ENCODE data around the gene SLC8B1. TPM values are rescaled to one million over a fixed set of nuclear protein-coding genes. Genes with fewer than 3 reads are reported as not detected.

The SLC8B1 gene
- total RNA-seq, 1 donor from 2014 or later, result 22.4 TPM

GRCh38 chr12:113277511-113277910 lies 57.4 kb downstream of the SLC8B1 start:
- POLR2A ChIA-PET, result no interaction called here
- no peaks in the 10 kb centered on the region for H3K4me1 Mint-ChIP-seq
- peaks cover 63% of the 10 kb centered on the region for H3K36me3 Mint-ChIP-seq (ENCODE audit: low read depth)

GRCh38 chr12:113276946-113277500 lies 57.9 kb downstream of the SLC8B1 start:
- Mint-ChIP-seq H3K9me3 (no peaks in the 10 kb centered on the region), H3K36me3 (ENCODE audit: low read depth) (peaks cover 68% of the 10 kb centered on the region), H3K4me1 (no peaks in the 10 kb centered on the region), H3K27me3 (no peaks in the 10 kb centered on the region), H3K4me3 (no peak overlapping the region), H3K27ac (no peak overlapping the region)
- DNase-seq (no peak), ATAC-seq (ENCODE audit: low read depth) (no peak)
- no peak for TF ChIP-seq CTCF (IDR thresholded peaks at IDR 0.05)
- ChIA-PET CTCF (interaction anchor here (1.3 kb wide), 1 partner anchor 44 kb away, joined by 4 read pairs; no protein-coding TSS in a partner anchor), POLR2A (no interaction called here)
- intact Hi-C loops (cut with micrococcal nuclease), result no loop called here

More at GRCh38 chr12:113277511-113277910, 57.4 kb downstream of the SLC8B1 start:
- no peak for DNase-seq
- Mint-ChIP-seq H3K4me3 (no peak overlapping the region), H3K27me3 (no peaks in the 10 kb centered on the region), H3K27ac (no peak overlapping the region), H3K9me3 (no peaks in the 10 kb centered on the region)
- ATAC-seq (ENCODE audit: low read depth), result no peak
- CTCF ChIA-PET, result interaction anchor here (1.3 kb wide), 1 partner anchor 44 kb away, joined by 4 read pairs; no protein-coding TSS in a partner anchor
- TF ChIP-seq CTCF (IDR thresholded peaks at IDR 0.05), result no peak
- intact Hi-C loops (cut with micrococcal nuclease), result no loop called here

GRCh38 chr12:113276306-113276705 lies 58.6 kb downstream of the SLC8B1 start:
- ChIA-PET POLR2A (no interaction called here), CTCF (interaction anchor here (1.5 kb wide), 1 partner anchor 43 kb away, joined by 3 read pairs; no protein-coding TSS in a partner anchor)
- TF ChIP-seq CTCF (IDR thresholded peaks at IDR 0.05), result no peak
- Mint-ChIP-seq H3K4me1 (no peaks in the 10 kb centered on the region), H3K36me3 (ENCODE audit: low read depth) (peaks cover 74% of the 10 kb centered on the region), H3K27me3 (no peaks in the 10 kb centered on the region), H3K9me3 (no peaks in the 10 kb centered on the region), H3K4me3 (no peak overlapping the region), H3K27ac (no peak overlapping the region)
- intact Hi-C loops (cut with micrococcal nuclease), result no loop called here
- ATAC-seq (ENCODE audit: low read depth), result no peak
- no peak for DNase-seq

GRCh38 chr12:113274848-113275247 lies 60.1 kb downstream of the SLC8B1 start:
- ATAC-seq (ENCODE audit: low read depth) (no peak), DNase-seq (no peak)
- intact Hi-C loops (cut with micrococcal nuclease), result no loop called here
- no peak for TF ChIP-seq CTCF (IDR thresholded peaks at IDR 0.05)
- no peak overlapping the region for H3K27ac Mint-ChIP-seq
- H3K9me3 Mint-ChIP-seq, result no peaks in the 10 kb centered on the region
- CTCF ChIA-PET, result interaction anchor here (1.5 kb wide), 1 partner anchor 42 kb away, joined by 3 read pairs; no protein-coding TSS in a partner anchor
- no peaks in the 10 kb centered on the region for H3K4me1 Mint-ChIP-seq
- H3K27me3 Mint-ChIP-seq, result no peaks in the 10 kb centered on the region
- H3K4me3 Mint-ChIP-seq, result no peak overlapping the region
- POLR2A ChIA-PET, result no interaction called here
- peaks cover 72% of the 10 kb centered on the region for H3K36me3 Mint-ChIP-seq (ENCODE audit: low read depth)

GRCh38 chr12:113273053-113273725 lies 61.7 kb downstream of the SLC8B1 start:
- Mint-ChIP-seq H3K36me3 (ENCODE audit: low read depth) (peaks cover 77% of the 10 kb centered on the region), H3K27me3 (no peaks in the 10 kb centered on the region), H3K4me1 (no peaks in the 10 kb centered on the region), H3K9me3 (no peaks in the 10 kb centered on the region), H3K27ac (no peak overlapping the region), H3K4me3 (no peak overlapping the region)
- ATAC-seq (ENCODE audit: low read depth) (no peak), DNase-seq (no peak)
- ChIA-PET POLR2A (interaction anchor here (0.6 kb wide), 1 partner anchor 61 kb away, joined by 5 read pairs; no protein-coding TSS in a partner anchor), CTCF (no interaction called here)
- intact Hi-C loops (cut with micrococcal nuclease), result no loop called here
- no peak for TF ChIP-seq CTCF (IDR thresholded peaks at IDR 0.05)

Data from activated B cell treated with CpG ODN at 0.5 μM for 24 hours (primary cell).